ENCODE measurements around the gene EXOC2.
"Not testable (repeated sequence)": the region's sequence is repeated elsewhere in the genome, so short reads cannot be mapped to it uniquely, and the experiment has no call there.

Gene EXOC2

DNA sequence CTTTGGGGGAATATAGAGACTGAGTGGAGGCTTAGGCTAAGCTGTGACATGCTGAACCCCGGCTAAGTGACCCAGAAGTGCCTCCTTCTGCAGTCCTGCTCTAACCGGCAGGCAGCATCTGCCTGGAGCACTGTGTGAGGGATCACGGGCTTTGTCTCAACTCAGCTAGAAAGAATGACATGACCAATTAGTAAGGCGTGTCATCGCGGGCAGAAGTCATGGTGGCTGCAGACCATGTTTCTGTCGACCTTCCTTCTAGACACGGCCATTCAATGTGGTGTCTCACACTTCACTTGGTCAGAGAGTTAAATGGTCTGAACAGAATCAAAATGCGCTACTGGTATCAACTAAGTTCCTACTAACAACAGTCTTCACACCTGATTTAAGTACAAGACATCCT, 71.0 kb downstream of the EXOC2 start:
- no peak for DNase-seq

GRCh38 chr6:620950-621349, 72.0 kb downstream of the EXOC2 start:
- no peak for DNase-seq

DNA sequence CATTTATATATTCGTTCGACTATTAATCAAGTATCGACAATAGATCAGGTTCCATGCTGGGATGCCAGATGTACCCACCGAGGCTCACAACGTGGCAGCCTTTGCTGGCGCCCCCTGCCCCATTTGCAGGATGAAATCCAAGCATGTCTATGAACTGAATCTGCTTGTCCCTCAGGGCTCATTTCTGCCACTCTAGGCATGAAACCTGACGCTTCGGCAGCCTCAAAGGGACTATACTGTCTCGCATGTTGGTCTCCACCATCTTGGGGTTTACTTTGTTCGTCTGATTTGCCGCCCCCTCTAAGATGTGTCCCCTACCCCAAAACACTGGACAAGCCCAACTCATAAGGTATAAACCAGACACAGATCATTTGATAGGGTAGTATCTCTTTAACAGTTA, 72.8 kb downstream of the EXOC2 start:
- DNase-seq = no peak

DNA sequence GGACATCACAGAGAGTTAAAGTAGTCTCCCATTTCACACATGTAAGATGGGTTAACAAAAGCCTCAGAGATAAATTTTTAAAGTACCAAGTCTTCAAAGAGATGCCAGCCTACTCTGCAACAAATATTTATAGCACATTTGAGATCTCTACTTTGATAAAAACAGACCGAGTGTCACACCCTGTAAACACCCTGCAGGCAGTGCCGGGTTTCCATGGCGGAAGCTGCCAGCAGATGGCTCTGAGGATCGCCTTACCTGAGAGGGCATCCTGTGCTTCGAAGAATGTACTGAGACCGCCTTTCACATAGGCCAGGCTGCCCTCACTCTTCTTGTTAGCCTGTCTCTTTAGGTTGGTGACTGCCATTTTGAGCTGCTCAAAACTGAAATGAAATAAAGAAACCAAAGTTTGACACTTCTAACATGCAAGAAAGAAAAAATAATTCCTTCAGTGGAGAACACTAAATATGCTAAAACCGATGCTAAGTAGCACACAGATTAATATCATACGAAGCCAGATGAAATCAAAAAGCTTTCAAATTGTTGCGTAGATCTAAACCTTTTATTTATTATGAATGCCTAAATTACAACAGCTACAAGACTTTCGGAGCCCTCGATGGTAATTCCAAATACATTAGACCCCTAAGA, 75.4 kb downstream of the EXOC2 start:
- DNase-seq = no peak

- DNase-seq = no peak
Measured at GRCh38 chr6:613981-614380, 79.0 kb downstream of the EXOC2 start.

DNA sequence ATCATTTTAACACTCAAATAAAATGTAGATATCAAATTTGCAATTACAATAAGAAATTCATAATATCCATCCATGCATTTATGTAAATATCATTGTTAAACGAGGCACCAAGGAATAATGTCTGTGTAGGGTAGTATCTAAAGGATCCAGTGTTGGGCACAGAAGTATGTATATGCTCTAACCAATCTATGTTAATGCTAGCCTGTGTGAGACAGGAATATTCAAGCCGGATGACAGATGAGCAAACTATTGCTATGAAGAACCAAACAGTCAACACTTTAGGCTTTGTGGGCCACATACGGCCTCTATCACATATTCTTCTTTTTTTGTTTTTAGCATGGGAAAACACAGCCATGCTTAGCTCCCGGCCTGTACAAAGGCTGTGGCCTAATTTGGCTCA, 81.0 kb downstream of the EXOC2 start:
- DNase-seq = no peak

- DNase-seq = no peak
Measured at GRCh38 chr6:610882-611281, 82.1 kb downstream of the EXOC2 start.

- no peak for DNase-seq
Measured at GRCh38 chr6:609905-610304, 83.0 kb downstream of the EXOC2 start.

DNA sequence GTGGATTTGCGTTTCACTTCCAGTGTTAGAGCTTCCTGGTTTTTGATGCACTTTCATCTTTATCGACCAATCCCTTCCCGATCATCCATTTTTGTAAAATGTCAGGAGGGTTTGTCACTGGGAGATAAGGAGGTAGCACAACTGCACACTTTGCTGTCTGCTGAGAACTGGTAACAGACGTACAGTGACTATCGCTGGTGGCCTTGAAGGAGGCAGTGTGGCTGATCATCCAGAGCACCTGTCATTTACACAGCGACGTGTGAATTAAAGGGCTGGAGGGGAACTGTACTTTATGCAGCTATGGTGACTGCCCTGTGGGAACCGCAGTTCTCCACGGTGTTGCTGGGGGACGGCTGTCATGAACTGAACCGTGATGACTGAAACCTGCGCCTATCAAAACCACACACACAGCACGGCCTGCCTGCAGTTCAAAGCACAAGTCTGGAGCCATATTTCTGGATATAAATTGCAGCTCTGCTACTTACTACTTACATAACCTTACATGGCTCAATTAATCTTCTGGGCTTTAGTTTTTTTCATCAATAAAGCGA, 86.0 kb downstream of the EXOC2 start:
- DNase-seq = no peak

GRCh38 chr6:605895-606294, 87.0 kb downstream of the EXOC2 start:
- not testable (repeated sequence) for DNase-seq

DNA sequence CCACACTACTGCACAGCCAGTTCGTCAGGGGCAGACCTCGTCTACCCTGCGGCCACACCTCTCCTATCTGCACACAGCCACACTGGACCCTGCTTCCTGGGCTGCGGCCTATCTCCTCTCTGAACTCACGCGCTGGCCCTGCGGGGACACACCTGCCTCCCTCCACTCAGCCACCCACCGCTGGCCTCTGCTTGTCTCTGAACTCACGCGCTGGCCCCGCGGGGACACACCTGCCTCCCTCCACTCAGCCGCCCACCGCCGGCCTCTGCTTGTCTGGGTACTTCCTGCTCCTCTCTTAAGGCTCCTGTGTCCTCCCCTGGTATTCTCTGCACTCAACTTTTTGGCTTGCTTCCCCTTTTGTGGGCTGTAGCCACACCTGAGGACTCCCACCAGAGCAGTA, 88.4 kb downstream of the EXOC2 start:
- no peak for DNase-seq

- DNase-seq = no peak
Measured at GRCh38 chr6:603265-603664, 89.7 kb downstream of the EXOC2 start.

- DNase-seq = no peak
Measured at GRCh38 chr6:599576-600448, 93.1 kb downstream of the EXOC2 start.

GRCh38 chr6:593907-594212, 99.1 kb downstream of the EXOC2 start:
- DNase-seq = no peak

- DNase-seq = no peak
Measured at GRCh38 chr6:593139-593906, 99.6 kb downstream of the EXOC2 start.

DNA sequence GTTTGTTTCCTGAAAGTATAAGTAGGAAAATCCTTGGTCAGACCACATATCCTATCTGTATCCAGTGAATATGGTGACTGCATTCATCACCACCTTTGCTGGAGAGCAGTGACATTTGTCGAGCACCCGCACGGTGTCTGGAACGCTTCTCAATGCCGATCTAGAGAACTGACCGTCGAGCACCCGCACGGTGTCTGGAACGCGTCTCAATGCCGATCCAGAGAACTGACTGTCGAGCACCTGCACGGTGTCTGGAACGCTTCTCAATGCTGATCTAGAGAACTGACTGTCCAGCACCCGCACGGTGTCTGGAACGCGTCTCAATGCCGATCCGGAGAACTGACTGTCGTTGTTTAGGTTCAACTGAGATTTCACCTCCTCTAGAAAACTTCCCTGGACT, 103.8 kb downstream of the EXOC2 start:
- DNase-seq = no peak

DNA sequence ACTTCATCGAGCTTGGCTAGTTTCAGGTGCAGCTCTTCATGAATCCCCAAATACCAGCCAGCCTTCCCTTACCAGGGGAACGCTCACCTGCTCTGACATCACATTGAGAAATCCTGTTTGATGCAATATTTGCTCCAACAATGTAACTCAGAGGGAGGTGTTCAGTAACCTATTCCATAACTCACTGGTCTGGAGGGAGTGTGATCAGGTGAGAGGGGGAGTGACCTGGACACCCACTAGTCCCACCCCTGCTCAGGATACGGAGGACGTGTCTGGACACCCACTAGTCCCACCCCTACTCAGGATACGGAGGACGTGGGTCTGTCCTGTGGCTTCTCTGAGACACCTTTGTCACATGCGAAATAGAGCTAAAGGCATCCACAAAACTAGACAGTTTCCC, 106.4 kb downstream of the EXOC2 start:
- no peak for DNase-seq

DNA sequence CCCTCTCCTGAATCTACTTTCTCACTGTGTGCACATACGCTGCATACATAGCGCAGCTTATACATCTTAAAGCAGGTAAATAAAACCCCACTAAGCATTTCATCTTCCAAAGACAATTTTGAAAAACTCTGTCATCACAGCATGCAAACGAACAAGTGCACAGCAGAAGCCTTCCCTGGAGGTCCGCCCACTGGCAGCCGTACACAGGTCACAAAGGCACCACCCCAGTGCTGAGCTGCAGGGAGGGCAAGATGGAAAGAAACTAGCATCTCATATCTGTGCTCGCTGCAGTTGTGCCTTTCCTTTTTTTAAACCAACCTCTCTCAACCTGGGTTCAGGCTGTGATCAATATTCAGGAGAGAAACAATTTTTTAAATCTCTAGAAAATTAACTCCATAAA, 109.3 kb downstream of the EXOC2 start:
- no peak for DNase-seq

DNA sequence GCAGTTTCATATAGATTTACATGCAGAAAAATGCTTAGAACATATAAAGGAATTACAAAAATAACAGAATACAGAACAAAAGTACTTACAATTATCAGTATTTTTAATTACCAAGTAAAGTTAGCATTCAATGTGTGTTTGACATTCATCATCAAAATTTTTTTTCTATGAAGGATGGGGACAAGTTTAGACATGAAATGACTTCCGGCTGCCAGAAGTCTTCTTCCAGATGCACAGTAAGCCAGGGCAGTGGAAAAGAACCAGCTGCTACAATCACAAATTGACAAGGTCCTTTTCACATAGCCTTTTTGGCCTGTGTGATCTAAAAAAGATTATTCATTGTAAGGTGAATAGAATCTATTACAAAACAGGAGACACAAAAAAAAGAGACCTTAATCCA, 109.8 kb downstream of the EXOC2 start:
- DNase-seq = no peak

GRCh38 chr6:582370-582769, 110.6 kb downstream of the EXOC2 start:
- no peak for DNase-seq

DNA sequence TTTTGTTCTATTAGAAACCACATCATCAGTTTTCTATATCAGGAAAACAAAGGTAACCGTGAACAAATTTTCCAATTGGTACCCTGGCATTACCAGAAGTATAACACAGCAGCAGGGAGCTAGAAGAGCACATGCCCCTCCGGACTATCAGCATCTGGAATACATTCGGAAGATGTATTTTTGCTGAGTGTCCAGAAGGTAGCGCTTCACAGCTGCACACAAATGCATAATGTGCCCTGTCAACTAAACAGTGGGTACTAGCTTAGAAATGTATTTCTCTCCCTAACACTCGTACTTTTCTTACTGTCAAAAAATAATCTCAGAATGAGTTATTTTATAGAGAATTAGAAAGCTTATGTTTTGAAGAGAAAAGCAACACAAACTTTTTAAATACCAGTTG, 113.6 kb downstream of the EXOC2 start:
- no peak for DNase-seq

DNA sequence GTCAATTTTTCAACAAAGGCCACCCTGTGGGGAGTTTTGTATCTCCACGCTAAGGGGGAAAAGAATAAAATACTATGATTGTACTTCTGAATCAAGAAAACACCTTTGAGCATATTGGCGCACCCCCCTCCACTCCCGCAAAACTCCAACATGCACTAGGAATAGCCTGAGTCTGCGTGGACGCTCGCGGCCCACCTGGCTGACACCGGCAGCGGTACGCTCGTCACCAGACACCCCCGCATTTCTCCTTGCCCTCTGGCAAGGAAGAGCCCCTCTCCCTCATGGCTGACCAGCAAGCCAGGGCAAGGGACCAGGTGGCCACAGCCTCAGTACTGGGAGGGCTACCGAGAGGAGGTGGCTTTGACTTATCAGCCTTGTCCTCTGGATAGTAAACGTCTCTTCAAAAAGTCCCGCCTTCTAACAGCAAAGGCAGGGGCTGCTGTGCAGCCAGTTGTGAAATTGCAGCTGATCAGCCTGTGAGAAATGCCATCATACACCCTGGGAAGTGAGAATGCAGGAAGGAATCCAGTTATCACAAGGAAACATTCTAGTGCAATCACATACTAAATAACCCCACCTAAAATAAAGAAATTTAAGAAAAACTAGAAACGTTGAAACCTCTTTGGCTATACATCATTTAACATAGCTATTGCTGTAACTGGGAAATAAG, 120.2 kb downstream of the EXOC2 start:
- no peak for DNase-seq

- no peak for DNase-seq
Measured at GRCh38 chr6:571892-572291, 121.0 kb downstream of the EXOC2 start.

All from NCI-H510A (cell line).